ENCODE data around the gene CUEDC2.

- TF ChIP-seq CTCF (IDR thresholded peaks at IDR 0.05), result no peak
- TF ChIP-seq POLR2A (IDR thresholded peaks at IDR 0.05), result no peak
These were observed 6.0 kb upstream of the CUEDC2 start for GRCh38 chr10:102438374-102438773.

All from gastroesophageal sphincter (tissue), 3 donors.